H1 (cell line): ENCODE measurements around the gene PCSK4.

Experiments used
- CEBPB ChIP-seq: IDR thresholded peaks from 2 replicates; pipeline ENCODE4 v1.6.1; 2012; ENCODE audit warnings: low read depth, low read length
- CTCF ChIP-seq, 3 experiments: IDR thresholded peaks; 1 replicate in 2 of 3; 2 replicates in 1 of 3; pipeline versions ENCODE4 v1.5.1 to v1.6.1; 2011; ENCODE audit warnings: low read length in 3 of 3, mild to moderate bottlenecking in 3 of 3, inconsistent platforms in 2 of 3, low read depth in 1 of 3, moderate library complexity in 1 of 3; ENCODE audit not compliant: insufficient read depth in 1 of 3; ENCODE audit errors: control extremely low read depth in 1 of 3
- EP300 ChIP-seq, 2 experiments: IDR thresholded peaks; 1 replicate in 1 of 2; 2 replicates in 1 of 2; pipeline ENCODE4 v1.6.1; 2011 to 2012; ENCODE audit warnings: low read depth in 2 of 2, low read length in 2 of 2, mild to moderate bottlenecking in 2 of 2, borderline replicate concordance in 1 of 2, inconsistent platforms in 1 of 2, moderate library complexity in 1 of 2
- HDAC6 ChIP-seq: IDR thresholded peaks from one replicate; pipeline ENCODE4 v1.7.1; 2012; ENCODE audit warnings: low read depth, mild to moderate bottlenecking, inconsistent platforms, low read length, moderate library complexity
- POLR2AphosphoS5 ChIP-seq: IDR thresholded peaks from 2 replicates; pipeline ENCODE4 v1.6.1; 2011; ENCODE audit warnings: low read depth, low read length
- RNF2 ChIP-seq: fragments of 200-900, 300-1000 bp; sonication (generic); IDR thresholded peaks from 2 replicates; pipeline ENCODE4 v1.7.1; 2016; ENCODE audit warnings: borderline replicate concordance, low read depth, mild to moderate bottlenecking, antibody characterized with exemption, low read length; ENCODE audit not compliant: poor library complexity, severe bottlenecking; ENCODE audit errors: missing control alignments
- SRF ChIP-seq: IDR thresholded peaks from 2 replicates; pipeline ENCODE4 v1.6.1; 2011; ENCODE audit warnings: mild to moderate bottlenecking, low read depth, low read length, moderate library complexity
- TAF1 ChIP-seq: IDR thresholded peaks from 2 replicates; pipeline ENCODE4 v1.6.1; 2011; ENCODE audit warnings: mild to moderate bottlenecking, low read depth, low read length
- TBP ChIP-seq: IDR thresholded peaks from 2 replicates; pipeline ENCODE4 v1.6.1; 2011; ENCODE audit warnings: low read depth, low read length, improper control_type of control experiment
- TCF12 ChIP-seq: IDR thresholded peaks from 2 replicates; pipeline ENCODE4 v1.6.1; 2011; ENCODE audit warnings: low read depth, mild to moderate bottlenecking, low read length
- YY1 ChIP-seq: IDR thresholded peaks from 2 replicates; pipeline ENCODE4 v1.6.1; 2011; ENCODE audit warnings: low read depth, mild to moderate bottlenecking, low read length

GRCh38 chr19:1494115-1494815 is 4.1 kb upstream of the PCSK4 start:
- TF ChIP-seq SRF (no peak), CTCF (IDR thresholded peaks at IDR 0.05; ENCODE audit: control extremely low read depth in 1 of 3, insufficient read depth in 1 of 3, low read depth in 1 of 3, low read length in 3 of 3) (no peak), POLR2AphosphoS5 (no peak), YY1 (no peak), HDAC6 (no peak), TAF1 (no peak), RNF2 (no peak), CEBPB (no peak), EP300 (IDR thresholded peaks at IDR 0.05; ENCODE audit: borderline replicate concordance in 1 of 2, low read depth in 2 of 2, low read length in 2 of 2) (no peak), TBP (no peak), TCF12 (no peak)
